NOMO-1 (cell line): ENCODE data around the gene OR5L1.

Experiments used
- DNase-seq, 2 experiments: peaks; one replicate each; lab custom pipeline; 2025; ENCODE audit not compliant: unreplicated experiment in 2 of 2; lab: John Stamatoyannopoulos, UW

OR5L1 gene

DNA sequence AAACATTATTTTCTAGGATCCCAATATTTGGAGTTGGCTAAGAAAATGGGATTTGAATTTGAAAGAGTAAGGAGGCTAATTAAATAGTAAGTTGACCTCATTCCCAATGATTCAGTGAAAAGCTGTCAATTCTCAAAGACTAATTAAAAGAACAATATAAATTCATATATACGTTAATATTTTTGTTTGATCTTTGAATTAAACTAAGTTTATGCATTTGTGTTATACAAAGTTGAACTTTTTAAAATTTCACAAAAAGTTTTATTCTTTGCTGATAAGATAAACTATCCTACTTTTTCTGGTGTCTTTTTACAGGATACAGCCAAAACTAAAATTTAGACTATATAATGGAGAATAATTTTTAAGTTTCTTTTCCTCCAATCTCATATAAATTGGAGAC is at the start of gene OR5L1:
OR5L1 (plus strand) TSS at position 301 of the 400 bp plus-strand sequence. CDS start 100 bp downstream, outside the sequence.
- no peak for DNase-seq

DNA sequence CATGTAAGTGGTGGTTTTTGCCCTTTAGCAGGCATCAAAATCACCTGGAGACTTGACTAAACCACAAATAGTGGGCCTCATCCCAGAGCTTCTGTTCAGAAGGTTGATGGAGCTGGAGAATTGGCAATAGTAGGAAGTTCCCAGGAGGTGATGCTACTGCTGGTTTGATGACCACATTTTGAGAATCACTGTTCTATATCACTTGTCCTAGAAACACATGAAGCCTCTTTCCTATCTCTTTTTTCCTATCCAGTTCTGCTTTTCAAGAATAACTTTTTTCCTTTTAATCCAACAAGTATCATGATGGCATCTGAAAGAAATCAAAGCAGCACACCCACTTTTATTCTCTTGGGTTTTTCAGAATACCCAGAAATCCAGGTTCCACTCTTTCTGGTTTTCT is 38.0 kb upstream of the OR5L1 start, which contains the start of gene OR5D13:
OR5D13 (plus strand) TSS at position 301 of the 400 bp plus-strand sequence; CDS start at position 301, 0 bp downstream.
- no peak for DNase-seq

DNA sequence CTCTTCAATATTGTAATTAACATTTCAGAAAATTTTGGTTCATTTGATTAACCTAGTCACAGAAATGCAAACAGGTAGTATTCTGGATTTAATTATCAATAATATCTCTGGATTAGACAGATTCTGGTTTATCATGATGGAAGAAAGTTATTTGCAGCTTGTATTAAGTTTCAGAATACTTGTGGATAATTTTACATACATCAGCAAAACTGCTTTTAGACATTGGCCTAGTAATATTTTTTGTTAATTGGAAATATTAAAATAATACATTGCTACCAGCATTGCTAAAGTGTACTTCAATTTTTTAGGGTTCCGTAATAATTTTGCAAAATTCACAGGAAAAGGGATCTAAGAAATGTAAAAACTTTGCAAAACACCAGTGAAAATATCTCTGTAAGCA is 19.6 kb upstream of the OR5L1 start:
- no peak for DNase-seq

DNA sequence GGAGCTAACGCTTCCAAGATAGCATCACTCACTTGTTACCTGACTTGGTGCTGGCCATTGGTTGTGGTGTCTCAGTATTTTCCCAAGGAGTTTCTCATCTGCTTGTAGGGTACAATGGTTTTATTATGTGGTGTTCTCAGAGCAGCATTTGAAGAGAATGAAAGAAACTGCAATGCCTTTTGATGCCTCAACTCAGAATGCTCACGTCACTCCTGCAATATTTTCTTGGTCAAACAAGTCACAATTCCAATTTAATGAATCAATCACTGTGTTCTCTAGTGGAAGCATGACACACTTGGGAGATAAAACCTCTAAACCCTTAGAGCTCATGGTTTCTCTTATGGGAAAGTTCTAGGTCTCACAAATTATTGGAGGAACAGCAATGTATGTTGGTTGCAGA is 17.8 kb upstream of the OR5L1 start:
- DNase-seq = no peak

DNA sequence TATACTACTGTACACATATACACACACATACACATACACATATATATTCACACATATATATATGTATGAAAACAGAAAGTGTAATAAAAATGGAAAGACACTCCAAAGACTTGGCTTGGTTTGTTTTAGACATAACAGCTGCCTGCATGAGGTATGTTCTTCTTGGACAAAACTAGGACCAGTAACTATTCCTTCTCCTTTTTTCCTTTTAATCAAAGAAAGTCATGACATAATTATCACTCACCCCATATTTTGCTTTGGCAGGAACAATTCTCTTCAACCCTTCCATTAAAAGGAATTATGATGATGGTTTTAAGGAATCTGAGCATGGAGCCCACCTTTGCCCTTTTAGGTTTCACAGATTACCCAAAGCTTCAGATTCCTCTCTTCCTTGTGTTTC is 15.9 kb upstream of the OR5L1 start, which contains the start of gene OR5D14:
OR5D14 (plus strand) TSS at position 301 of the 400 bp plus-strand sequence; CDS start at position 301, 0 bp downstream.
- no peak for DNase-seq

DNA sequence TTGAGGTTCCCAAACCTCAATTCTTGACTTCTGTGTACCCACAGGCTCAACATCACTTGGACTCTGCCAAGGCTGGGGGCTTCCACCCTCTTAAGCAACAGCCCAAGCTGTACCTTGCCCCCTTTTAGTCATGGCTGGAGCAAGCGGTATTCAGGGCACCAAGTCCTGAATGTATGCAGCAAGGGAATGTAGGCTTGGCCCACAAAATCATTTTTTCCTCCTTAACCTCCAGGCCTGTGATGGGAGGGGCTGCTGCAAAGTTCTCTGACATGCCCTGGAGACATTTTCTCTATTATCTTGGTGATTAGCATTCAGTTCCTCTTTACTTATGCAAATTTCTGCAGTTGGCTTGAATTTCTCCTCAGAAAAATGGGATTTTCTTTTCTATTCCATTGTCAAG is 4.9 kb upstream of the OR5L1 start:
- DNase-seq = no peak

DNA sequence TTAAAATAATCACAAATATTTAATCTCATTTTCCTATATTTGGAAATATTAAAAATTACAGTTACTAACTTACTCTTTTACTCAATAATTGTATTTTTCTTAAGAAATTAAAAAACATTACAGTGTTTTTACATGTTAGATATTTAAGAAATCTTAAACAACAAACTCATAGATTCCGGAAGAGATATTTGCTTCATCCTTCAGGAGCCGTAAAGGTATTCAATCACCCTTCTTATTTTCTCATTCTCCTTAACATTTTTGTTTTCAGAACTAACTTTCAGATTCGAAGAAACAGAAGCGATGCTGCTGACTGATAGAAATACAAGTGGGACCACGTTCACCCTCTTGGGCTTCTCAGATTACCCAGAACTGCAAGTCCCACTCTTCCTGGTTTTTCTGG is 8.2 kb downstream of the OR5L1 start, which contains the start of gene OR5D18:
OR5D18 (plus strand) TSS at position 301 of the 400 bp plus-strand sequence; CDS start at position 301, 0 bp downstream.
- no peak for DNase-seq

DNA sequence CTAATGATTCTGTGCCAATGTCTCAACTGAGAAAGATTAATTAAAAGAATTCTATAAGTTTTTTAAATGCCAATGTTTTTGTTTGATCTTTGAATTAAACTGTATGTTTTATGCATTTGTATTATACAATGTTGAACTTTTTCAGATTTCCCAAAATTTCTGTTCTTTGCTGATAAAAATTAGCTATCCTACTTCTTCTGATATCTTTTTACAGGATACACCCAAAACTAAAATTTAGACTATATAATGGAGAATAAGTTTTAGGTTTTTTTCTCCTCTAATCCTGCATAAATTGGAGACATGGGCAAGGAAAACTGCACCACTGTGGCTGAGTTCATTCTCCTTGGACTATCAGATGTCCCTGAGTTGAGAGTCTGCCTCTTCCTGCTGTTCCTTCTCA is 15.8 kb downstream of the OR5L1 start, which contains the start of gene OR5L2:
OR5L2 (plus strand) TSS at position 301 of the 400 bp plus-strand sequence; CDS start at position 301, 0 bp downstream.
- DNase-seq = no peak

DNA sequence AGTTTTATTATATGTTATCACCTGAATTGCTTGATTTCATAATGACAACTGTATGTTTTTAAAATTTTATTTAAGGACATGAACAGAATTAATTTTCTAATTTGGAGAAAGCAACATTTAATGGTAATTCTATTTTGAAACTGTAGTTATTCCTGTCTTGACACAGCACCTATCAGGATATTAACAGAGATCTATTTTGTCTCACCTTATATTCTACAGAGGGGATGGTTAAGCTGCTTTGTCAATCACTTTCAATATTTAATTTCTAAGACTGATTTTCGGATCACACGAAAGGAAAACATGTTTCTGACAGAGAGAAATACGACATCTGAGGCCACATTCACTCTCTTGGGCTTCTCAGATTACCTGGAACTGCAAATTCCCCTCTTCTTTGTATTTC is 27.3 kb downstream of the OR5L1 start, which contains the start of gene OR5D16:
OR5D16 (plus strand) TSS at position 301 of the 400 bp plus-strand sequence; CDS start at position 301, 0 bp downstream.
- no peak for DNase-seq

DNA sequence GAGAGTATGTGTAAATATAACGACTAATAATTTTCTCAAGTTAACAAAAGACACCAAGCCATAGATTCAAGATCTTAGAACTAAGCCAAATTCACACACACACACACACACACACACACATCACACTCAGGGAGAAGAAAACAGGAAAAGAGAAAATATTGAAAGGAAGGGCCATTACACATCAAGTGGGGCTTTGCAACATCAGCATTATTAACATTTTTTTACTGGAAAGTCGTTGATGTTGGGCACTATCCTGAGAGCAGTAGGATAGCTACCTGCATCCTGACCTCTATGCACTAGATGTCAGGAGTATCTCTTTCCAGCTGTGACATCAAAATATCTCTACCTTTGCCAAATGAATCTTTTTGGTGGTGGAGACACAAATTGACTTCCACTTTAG is 36.3 kb downstream of the OR5L1 start:
- DNase-seq = no peak

DNA sequence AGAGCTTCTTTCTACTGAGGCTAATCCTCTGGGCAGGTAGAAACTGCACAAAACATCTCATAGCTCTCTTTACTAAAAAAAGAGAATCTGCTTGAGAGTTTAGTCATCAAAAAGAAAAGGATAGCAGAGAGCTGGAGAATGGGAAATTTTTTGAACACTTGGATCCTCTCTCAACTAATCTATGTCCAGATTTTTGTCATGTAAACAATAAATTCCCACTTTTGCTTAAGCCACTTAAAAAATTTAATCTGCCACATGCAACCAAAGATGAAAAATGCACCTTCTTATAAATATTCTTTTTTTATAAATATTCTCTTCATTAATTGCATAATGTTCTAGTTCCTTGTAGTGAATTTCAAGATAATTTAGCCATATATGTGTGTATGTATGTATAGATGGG is 37.9 kb downstream of the OR5L1 start:
- no peak for DNase-seq

DNA sequence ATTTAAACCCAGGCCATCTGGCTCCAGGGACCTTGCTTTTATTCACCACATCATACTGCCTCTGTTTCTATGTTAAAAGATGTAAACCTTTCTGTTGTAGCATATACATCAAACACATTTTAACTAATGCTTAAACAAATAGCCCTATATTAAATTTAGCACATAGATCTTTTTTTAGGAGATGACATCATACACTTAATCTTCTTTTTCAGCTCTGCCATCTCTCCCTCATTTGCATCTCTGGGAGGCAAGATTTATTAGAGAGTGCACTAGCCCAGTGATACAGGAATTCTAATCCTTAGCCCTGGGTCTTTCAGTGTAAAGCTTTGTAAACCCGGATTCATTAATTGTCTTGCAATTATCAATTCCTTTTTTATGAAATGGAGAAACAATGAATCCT is 41.0 kb downstream of the OR5L1 start:
- DNase-seq = no peak

DNA sequence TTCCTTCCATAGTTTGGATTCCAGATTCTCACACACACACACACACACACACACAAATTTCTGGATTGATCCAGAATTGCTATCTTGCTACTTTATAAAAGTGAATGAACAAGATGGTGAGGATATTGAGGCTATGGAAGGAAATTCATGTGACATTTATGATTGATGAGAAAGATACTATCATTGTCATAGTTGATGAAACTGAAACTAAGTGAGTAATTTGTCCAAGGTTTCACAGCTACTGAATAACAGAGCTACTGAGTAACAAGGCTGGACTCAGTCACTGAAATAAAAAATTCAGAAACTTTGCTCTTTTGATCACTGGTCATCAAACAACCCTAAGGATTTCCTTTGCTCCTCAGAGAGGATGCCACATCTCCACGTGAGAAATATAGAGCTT is 43.5 kb downstream of the OR5L1 start:
- no peak for DNase-seq
